Aorta (tissue), 5 donors: ENCODE measurements around the gene QSOX2. TPM values are rescaled to one million over a fixed set of nuclear protein-coding genes. Genes with fewer than 3 reads are reported as not detected.

Source experiments
- ATAC-seq: fragments of 200-7000 bp; cut with Tn5 transposase; one replicate; pipeline ENCODE4 v1.9.1; 2022; ENCODE audit warnings: moderate library complexity; ENCODE audit not compliant: low FRiP score
- DNase-seq, 2 donors: peaks; one replicate each; pipeline ENCODE4 v3.0.0-alpha.2; 2020
- H3K27ac ChIP-seq, 2 donors: one replicate each; pipeline ENCODE4 v1.5.1; 2013; ENCODE audit warnings: low read length in 2 of 2, mild to moderate bottlenecking in 2 of 2, moderate library complexity in 2 of 2, control low read depth in 1 of 2, inconsistent platforms in 1 of 2, low read depth in 1 of 2
- H3K27me3 ChIP-seq, 2 donors: one replicate each; pipeline ENCODE4 v1.6.1; 2013; ENCODE audit warnings: control low read depth in 1 of 2, low read length in 1 of 2, mild to moderate bottlenecking in 1 of 2, moderate library complexity in 1 of 2; ENCODE audit not compliant: insufficient read depth in 2 of 2, control insufficient read depth in 1 of 2
- H3K36me3 ChIP-seq, 2 donors: one replicate each; pipeline ENCODE4 v1.6.1; 2013; ENCODE audit warnings: control low read depth in 1 of 2, low read length in 1 of 2, mild to moderate bottlenecking in 1 of 2; ENCODE audit not compliant: insufficient read depth in 2 of 2, control insufficient read depth in 1 of 2
- H3K4me1 ChIP-seq, 2 donors: one replicate each; pipeline ENCODE4 v1.6.1; 2013; ENCODE audit warnings: low read length in 2 of 2, control low read depth in 1 of 2, mild to moderate bottlenecking in 1 of 2, moderate library complexity in 1 of 2; ENCODE audit not compliant: insufficient read depth in 2 of 2, control insufficient read depth in 1 of 2
- H3K4me3 ChIP-seq, 2 donors: one replicate each; pipeline ENCODE4 v1.5.1; 2013; ENCODE audit warnings: low read length in 2 of 2, control low read depth in 1 of 2, mild to moderate bottlenecking in 1 of 2
- H3K9me3 ChIP-seq: one replicate; pipeline ENCODE4 v1.6.1; 2013; ENCODE audit warnings: mild to moderate bottlenecking, low read length; ENCODE audit not compliant: control insufficient read depth
- WGBS, 2 donors: extraction: QIAGEN DNeasy Blood & Tissue Kit; methylation state at CpG; one replicate each; pipeline ENCODE4 v1.1.7; 2013; 5-methylcytosine and 5-hydroxymethylcytosine counted together
- intact Hi-C, 2 donors: fragments of 100-400 bp; cut with DNase I; formaldehyde crosslinking; loops; one replicate each; pipeline versions ENCODE4 v1.14.2 to v1.15.0; 2022
- polyA plus RNA-seq, 2 donors: library from polyadenylated mRNA; stranded (reverse); fragments of 200-250 nt; gene quantifications; one replicate each; pipeline ENCODE4 v1.2.3, GENCODE V29; 2013
- total RNA-seq, 2 donors: library from RNA; stranded (reverse); fragmentation: NEBNext Ultra II Directional; extraction: Animal tissue kit (Norgen Biotek cat#: 25700); gene quantifications; one replicate each; pipeline ENCODE4 v1.2.1, GENCODE V29; 2021
- donor health status: healthy with polysubstance abuse.
- donor health status: Bipolar disorder and iron deficiency.
- donor health status: DM: no; HTN: no; CAD: no.
- donor health status: DM: no; HTN: no; CAD: no.
- donor health status: DM: yes; HTN: yes; CAD: no.

Gene QSOX2
- total and polyA plus RNA-seq, 4 donors = 1.0 to 7.9 (median 6.3) TPM

- 92 to 93% methylated on average over 37 of the region's 37 CpGs for WGBS, 2 donors
- DNase-seq = no peak
- Histone ChIP-seq H3K4me1 (no peaks in the 10 kb centered on the region), H3K27ac (no peak overlapping the region), H3K36me3 (peaks cover 0 to 7% of the 10 kb centered on the region in 2 donors), H3K4me3 (no peak overlapping the region), H3K27me3 (no peaks in the 10 kb centered on the region), H3K9me3 (peaks cover 1% of the 10 kb centered on the region)
- intact Hi-C loops = no loop called here
- no peak for ATAC-seq
Observed at GRCh38 chr9:136216541-136217244, 28.9 kb downstream of the QSOX2 start.

- Histone ChIP-seq H3K4me1 (no peaks in the 10 kb centered on the region), H3K27ac (no peak overlapping the region), H3K9me3 (peaks cover 1% of the 10 kb centered on the region), H3K4me3 (no peak overlapping the region), H3K27me3 (no peaks in the 10 kb centered on the region), H3K36me3 (peaks cover 0 to 7% of the 10 kb centered on the region in 2 donors)
- 92 to 97% methylated on average over 9 of the region's 9 CpGs for WGBS, 2 donors
- ATAC-seq (no peak), DNase-seq (no peak)
- intact Hi-C loops = no loop called here
Observed at GRCh38 chr9:136213733-136214132, 31.9 kb downstream of the QSOX2 start.

GRCh38 chr9:136212345-136212950 lies 33.2 kb downstream of the QSOX2 start:
- Histone ChIP-seq H3K27me3 (no peaks in the 10 kb centered on the region), H3K4me1 (no peaks in the 10 kb centered on the region), H3K9me3 (peaks cover 1% of the 10 kb centered on the region), H3K4me3 (no peak overlapping the region), H3K27ac (no peak overlapping the region), H3K36me3 (peaks cover 0 to 7% of the 10 kb centered on the region in 2 donors)
- DNase-seq = no peak
- no peak for ATAC-seq
- WGBS, 2 donors = 91 to 93% methylated on average over 28 of the region's 28 CpGs
- intact Hi-C loops = no loop called here

GRCh38 chr9:136211441-136212344 lies 33.9 kb downstream of the QSOX2 start:
- Histone ChIP-seq H3K27ac (no peak overlapping the region), H3K4me1 (no peaks in the 10 kb centered on the region), H3K27me3 (no peaks in the 10 kb centered on the region), H3K36me3 (peaks cover 0 to 7% of the 10 kb centered on the region in 2 donors), H3K9me3 (peaks cover 1% of the 10 kb centered on the region), H3K4me3 (no peak overlapping the region)
- 91 to 93% methylated on average over 35 of the region's 35 CpGs for WGBS, 2 donors
- DNase-seq = no peak
- intact Hi-C loops = no loop called here
- ATAC-seq = no peak

GRCh38 chr9:136211006-136211405 lies 34.6 kb downstream of the QSOX2 start:
- DNase-seq (no peak), ATAC-seq (no peak)
- intact Hi-C loops = no loop called here
- Histone ChIP-seq H3K27me3 (no peaks in the 10 kb centered on the region), H3K9me3 (peaks cover 1% of the 10 kb centered on the region), H3K27ac (no peak overlapping the region), H3K4me3 (no peak overlapping the region), H3K36me3 (peaks cover 0 to 4% of the 10 kb centered on the region in 2 donors), H3K4me1 (no peaks in the 10 kb centered on the region)
- 94 to 95% methylated on average over 15 of the region's 15 CpGs for WGBS, 2 donors

- Histone ChIP-seq H3K9me3 (peaks cover 1% of the 10 kb centered on the region), H3K27ac (no peak overlapping the region), H3K27me3 (no peaks in the 10 kb centered on the region), H3K36me3 (peaks cover 0 to 3% of the 10 kb centered on the region in 2 donors), H3K4me1 (no peaks in the 10 kb centered on the region), H3K4me3 (no peak overlapping the region)
- ATAC-seq (no peak), DNase-seq (no peak)
- intact Hi-C loops = no loop called here
- WGBS, 2 donors = 94 to 96% methylated on average over 16 of the region's 16 CpGs
Observed at GRCh38 chr9:136210276-136210675, 35.3 kb downstream of the QSOX2 start.

GRCh38 chr9:136209786-136210185 lies 35.8 kb downstream of the QSOX2 start:
- H3K9me3 ChIP-seq = peaks cover 1% of the 10 kb centered on the region
- H3K27ac ChIP-seq = no peak overlapping the region
- intact Hi-C loops = no loop called here
- H3K4me1 ChIP-seq = no peaks in the 10 kb centered on the region
- DNase-seq (no peak), ATAC-seq (no peak)
- H3K27me3 ChIP-seq = no peaks in the 10 kb centered on the region
- WGBS, 2 donors = 86 to 87% methylated on average over 17 of the region's 17 CpGs
- H3K36me3 ChIP-seq = no peaks in the 10 kb centered on the region
- no peak overlapping the region for H3K4me3 ChIP-seq

GRCh38 chr9:136209232-136209631 lies 36.4 kb downstream of the QSOX2 start:
- Histone ChIP-seq H3K36me3 (no peaks in the 10 kb centered on the region), H3K9me3 (peaks cover 1% of the 10 kb centered on the region), H3K4me3 (no peak overlapping the region), H3K27ac (no peak overlapping the region), H3K27me3 (no peaks in the 10 kb centered on the region), H3K4me1 (no peaks in the 10 kb centered on the region)
- intact Hi-C loops = no loop called here
- ATAC-seq = no peak
- WGBS, 2 donors = 94 to 96% methylated on average over 17 of the region's 17 CpGs
- no peak for DNase-seq
